ENCODE measurements around the gene UBE2S.
A peak's percentile ranks its signal among the peaks of the same experiment; 100 is the strongest.

Gene UBE2S

GRCh38 chr19:55372316-55373081, 35.1 kb downstream of the UBE2S start:
- TF ChIP-seq, protein P1, sequence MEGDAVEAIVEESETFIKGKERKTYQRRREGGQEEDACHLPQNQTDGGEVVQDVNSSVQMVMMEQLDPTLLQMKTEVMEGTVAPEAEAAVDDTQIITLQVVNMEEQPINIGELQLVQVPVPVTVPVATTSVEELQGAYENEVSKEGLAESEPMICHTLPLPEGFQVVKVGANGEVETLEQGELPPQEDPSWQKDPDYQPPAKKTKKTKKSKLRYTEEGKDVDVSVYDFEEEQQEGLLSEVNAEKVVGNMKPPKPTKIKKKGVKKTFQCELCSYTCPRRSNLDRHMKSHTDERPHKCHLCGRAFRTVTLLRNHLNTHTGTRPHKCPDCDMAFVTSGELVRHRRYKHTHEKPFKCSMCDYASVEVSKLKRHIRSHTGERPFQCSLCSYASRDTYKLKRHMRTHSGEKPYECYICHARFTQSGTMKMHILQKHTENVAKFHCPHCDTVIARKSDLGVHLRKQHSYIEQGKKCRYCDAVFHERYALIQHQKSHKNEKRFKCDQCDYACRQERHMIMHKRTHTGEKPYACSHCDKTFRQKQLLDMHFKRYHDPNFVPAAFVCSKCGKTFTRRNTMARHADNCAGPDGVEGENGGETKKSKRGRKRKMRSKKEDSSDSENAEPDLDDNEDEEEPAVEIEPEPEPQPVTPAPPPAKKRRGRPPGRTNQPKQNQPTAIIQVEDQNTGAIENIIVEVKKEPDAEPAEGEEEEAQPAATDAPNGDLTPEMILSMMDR (conservative IDR thresholded peaks at IDR 0.05; ENCODE audit: low read depth): no peak
- CTCF ChIA-PET: interaction anchor here (1.2 kb wide), 1 partner anchor 80 kb away, joined by 4 read pairs; no protein-coding TSS in a partner anchor
- H3K27ac ChIP-seq: no peak overlapping the region
- DNase-seq (ENCODE audit: low spot score): no peak
- POLR2A ChIA-PET (ENCODE audit: low non-redundant PET): interaction anchor here (0.6 to 1.2 kb wide), 3 partner anchors 12 to 215 kb away, joined by 3 to 4 read pairs (median 3); partner anchors contain the start of genes RPL28, TMEM238 and TNNI3

DNA sequence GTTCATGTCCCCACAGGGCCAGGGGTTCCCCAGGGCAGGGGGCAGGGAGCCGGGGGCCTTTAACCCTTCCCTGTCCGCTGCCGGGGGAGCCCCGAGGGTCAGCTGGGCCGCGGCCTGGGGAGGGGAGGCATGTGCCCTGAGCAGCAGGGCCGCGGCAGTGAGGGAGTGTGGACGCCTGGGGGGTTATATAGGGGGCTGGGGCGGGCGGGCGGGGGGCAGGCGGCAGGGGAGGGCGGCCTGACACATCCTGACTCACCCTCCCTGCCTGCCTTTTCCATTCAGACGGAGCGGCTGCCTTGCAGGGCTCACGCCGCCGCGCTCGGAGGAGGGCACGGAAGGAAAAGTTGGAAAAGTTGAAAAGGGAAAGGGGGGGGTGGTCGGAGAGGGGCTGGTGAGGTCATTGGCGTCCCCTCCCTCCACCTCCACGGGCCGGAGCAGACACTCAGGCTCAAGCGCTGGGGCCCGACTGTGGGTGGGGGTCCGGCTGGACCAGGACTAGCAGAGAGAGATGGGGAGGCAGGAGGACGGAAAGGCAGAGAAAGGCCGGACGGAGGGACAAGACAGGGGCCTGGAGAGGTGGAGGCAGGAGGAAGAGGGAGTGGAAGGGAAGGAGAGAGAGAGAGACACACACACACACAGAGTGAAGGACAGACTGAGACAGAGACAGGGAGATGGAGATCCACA, 37.1 kb downstream of the UBE2S start, which contains the start of gene IL11:
TSS of gene IL11 (minus strand) at position 159 of the 684 bp plus-strand sequence. CDS start at position 6, 153 bp downstream.
- POLR2A ChIA-PET (ENCODE audit: low non-redundant PET): no interaction called here
- peak; percentile 72 for DNase-seq (ENCODE audit: low spot score)
- H3K27ac ChIP-seq: peak within 1 kb of the TSS; percentile 78
- CTCF ChIA-PET: interaction anchor here (0.6 to 0.8 kb wide), 4 partner anchors 34 to 209 kb away, joined by 3 read pairs; no protein-coding TSS in a partner anchor
- TF ChIP-seq, protein P1 (conservative IDR thresholded peaks at IDR 0.05; ENCODE audit: low read depth): no peak

- POLR2A ChIA-PET (ENCODE audit: low non-redundant PET): interaction anchor here (0.5 to 0.9 kb wide), 2 partner anchors 14 to 30 kb away, joined by 3 read pairs; partner anchors contain the start of gene TMEM238
- H3K27ac ChIP-seq: peak overlapping the region; percentile 78
- CTCF ChIA-PET: interaction anchor here (0.6 to 1.6 kb wide), 6 partner anchors 14 to 209 kb away, joined by 3 to 5 read pairs (median 3); partner anchors contain the start of gene TMEM238
- TF ChIP-seq, protein P1 (conservative IDR thresholded peaks at IDR 0.05; ENCODE audit: low read depth): no peak
- DNase-seq (ENCODE audit: low spot score): peak; percentile 84
Measured at GRCh38 chr19:55369653-55370304, 37.8 kb downstream of the UBE2S start.

GRCh38 chr19:55368701-55369563, 38.7 kb downstream of the UBE2S start:
- CTCF ChIA-PET: interaction anchor here (1.0 to 1.6 kb wide), 2 partner anchors 15 to 67 kb away, joined by 3 to 5 read pairs; partner anchors contain the start of gene TMEM238
- POLR2A ChIA-PET (ENCODE audit: low non-redundant PET): interaction anchor here (0.5 to 0.9 kb wide), 3 partner anchors 15 to 30 kb away, joined by 3 read pairs; partner anchors contain the start of gene TMEM238
- H3K27ac ChIP-seq: peak overlapping the region; percentile 78
- peak; percentile 71 for DNase-seq (ENCODE audit: low spot score)
- TF ChIP-seq, protein P1 (conservative IDR thresholded peaks at IDR 0.05; ENCODE audit: low read depth): no peak

DNA sequence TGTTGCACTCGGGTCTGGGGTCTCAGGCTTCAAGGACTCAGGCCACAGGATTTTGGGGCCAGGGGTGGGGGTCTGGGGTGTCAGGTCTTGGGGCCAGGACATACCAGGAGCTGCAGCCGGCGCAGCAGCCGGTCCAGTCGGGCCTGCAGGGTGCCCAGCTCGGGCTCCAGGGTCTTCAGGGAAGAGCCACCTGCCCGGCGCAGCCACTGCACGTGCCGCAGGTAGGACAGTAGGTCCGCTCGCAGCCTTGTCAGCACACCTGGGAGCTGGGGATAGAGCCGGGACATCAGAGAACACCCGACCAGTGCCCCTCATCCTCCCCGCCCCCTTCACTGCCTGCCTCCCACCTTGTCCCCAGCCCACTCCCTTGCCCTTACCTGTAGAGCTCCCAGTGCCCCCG, 39.5 kb downstream of the UBE2S start:
- CTCF ChIA-PET: no interaction called here
- H3K27ac ChIP-seq: peak overlapping the region; percentile 78
- no peak for DNase-seq (ENCODE audit: low spot score)
- TF ChIP-seq, protein P1 (conservative IDR thresholded peaks at IDR 0.05; ENCODE audit: low read depth): no peak
- POLR2A ChIA-PET (ENCODE audit: low non-redundant PET): interaction anchor here (0.5 to 0.6 kb wide), 2 partner anchors 15 to 157 kb away, joined by 3 to 9 read pairs; no protein-coding TSS in a partner anchor
